GM19438 (cell line): ENCODE data around the gene INHBC.

Experiments
- ATAC-seq: cut with Tn5 transposase; IDR thresholded peaks from one replicate; pipeline ENCODE4 v1.9.1; 2021; ENCODE audit warnings: low read depth; ENCODE audit not compliant: unreplicated experiment

The INHBC gene

GRCh38 chr12:57465747-57466505 is 31.3 kb downstream of the INHBC start:
- no peak for ATAC-seq

GRCh38 chr12:57467212-57467874 is 32.8 kb downstream of the INHBC start:
- ATAC-seq: no peak

- ATAC-seq: no peak
Observed at GRCh38 chr12:57467915-57468314, 33.3 kb downstream of the INHBC start.

- ATAC-seq: no peak
Observed at GRCh38 chr12:57469296-57470164, 34.9 kb downstream of the INHBC start.

GRCh38 chr12:57470286-57470969 is 35.8 kb downstream of the INHBC start:
- ATAC-seq: no peak

GRCh38 chr12:57470970-57471656 is 36.5 kb downstream of the INHBC start:
- no peak for ATAC-seq

GRCh38 chr12:57471661-57472060 is 37.1 kb downstream of the INHBC start:
- ATAC-seq: no peak

- ATAC-seq: no peak
Observed at GRCh38 chr12:57472391-57472790, 37.8 kb downstream of the INHBC start.

- no peak for ATAC-seq
Observed at GRCh38 chr12:57473392-57473791, 38.8 kb downstream of the INHBC start.

- ATAC-seq: no peak
Observed at GRCh38 chr12:57473886-57474285, 39.3 kb downstream of the INHBC start.

GRCh38 chr12:57474430-57474829 is 39.8 kb downstream of the INHBC start:
- ATAC-seq: no peak

GRCh38 chr12:57474862-57475261 is 40.3 kb downstream of the INHBC start:
- no peak for ATAC-seq

GRCh38 chr12:57475271-57476161 is 40.9 kb downstream of the INHBC start:
- ATAC-seq: no peak

- no peak for ATAC-seq
Observed at GRCh38 chr12:57476162-57476992, 41.8 kb downstream of the INHBC start.

GRCh38 chr12:57476993-57477709 is 42.6 kb downstream of the INHBC start:
- ATAC-seq: no peak

GRCh38 chr12:57477710-57478681 is 43.4 kb downstream of the INHBC start:
- no peak for ATAC-seq

GRCh38 chr12:57479043-57479375 is 44.4 kb downstream of the INHBC start:
- ATAC-seq: no peak
